ENCODE results near the gene DUSP3. TPM values are rescaled to one million over a fixed set of nuclear protein-coding genes. Genes with fewer than 3 reads are reported as not detected.
"Not testable (repeated sequence)": the region's sequence is repeated elsewhere in the genome, so short reads cannot be mapped to it uniquely, and the experiment has no call there.

Gene DUSP3
- total and polyA plus RNA-seq, 2 of the 13 experiments (the other 11 are each of a cell fraction or from before 2014, with no cell fraction given): 60.0 to 71.5 TPM

DNA sequence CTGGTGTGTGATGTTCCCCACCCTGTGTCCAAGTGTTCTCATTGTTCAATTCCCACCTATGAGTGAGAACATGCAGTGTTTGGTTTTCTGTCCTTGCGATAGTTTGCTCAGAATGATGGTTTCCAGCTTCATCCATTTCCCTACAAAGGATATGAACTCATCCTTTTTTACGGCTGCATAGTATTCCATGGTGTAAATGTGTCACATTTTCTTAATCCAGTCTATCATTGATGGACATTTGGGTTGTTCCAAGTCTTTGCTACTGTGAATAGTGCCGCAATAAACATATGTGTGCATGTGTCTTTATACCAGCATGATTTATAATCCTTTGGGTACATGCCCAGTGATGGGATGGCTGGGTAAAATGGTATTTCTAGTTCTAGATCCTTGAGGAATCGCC, 13.9 kb upstream of the DUSP3 start:
- CTCF ChIA-PET (ENCODE audit: low intra/inter-chr PET ratio, low total read pairs); H3K27me3 ChIP-seq (ENCODE audit: control insufficient read depth in 1 of 2, insufficient read depth in 2 of 2, low read length in 2 of 2); H3K4me3 ChIP-seq (replicated peaks in 1 of 3; ENCODE audit: insufficient read depth in 1 of 3, low read depth in 2 of 3, low read length in 3 of 3); H3K79me2 ChIP-seq (ENCODE audit: insufficient read depth, low read length); DNase-seq (ENCODE audit: low spot score); H3K9ac ChIP-seq (ENCODE audit: insufficient read depth, low read depth, low read length); intact Hi-C loops (cut with micrococcal nuclease; ENCODE audit: unreplicated experiment); BruUV-seq (replicated peaks); H3K27ac ChIP-seq (ENCODE audit: extremely low read length, insufficient read depth, low read length); FAIRE-seq; POLR2A ChIA-PET; H3K4me2 ChIP-seq (ENCODE audit: low read depth, low read length); H3K9me3 ChIP-seq (ENCODE audit: low read length); H4K20me1 ChIP-seq (ENCODE audit: insufficient read depth, low read length); H3K36me3 ChIP-seq (replicated peaks in 1 of 2; ENCODE audit: control insufficient read depth in 1 of 2, insufficient read depth in 2 of 2, low read length in 2 of 2); ATAC-seq; H2AFZ ChIP-seq (ENCODE audit: low read length): not testable (repeated sequence)
- H3K4me1 ChIP-seq (ENCODE audit: insufficient read depth, low read length): peaks cover 18% of the 10 kb centered on the region; the same call in 1 of the 2 replicates
- WGBS (ENCODE audit: low lambda C conversion rate): 39% methylated on average over 4 of the region's 4 CpGs
- in situ Hi-C loops (cut with HindIII; ENCODE audit: extremely low pct_ligation_motif_present, low pct_unique_long_range_greater_than_20kb): loop anchor here (5.0 kb wide), 1 partner anchor 55 kb away; the partner anchor contains the start of gene CD300LG

DNA sequence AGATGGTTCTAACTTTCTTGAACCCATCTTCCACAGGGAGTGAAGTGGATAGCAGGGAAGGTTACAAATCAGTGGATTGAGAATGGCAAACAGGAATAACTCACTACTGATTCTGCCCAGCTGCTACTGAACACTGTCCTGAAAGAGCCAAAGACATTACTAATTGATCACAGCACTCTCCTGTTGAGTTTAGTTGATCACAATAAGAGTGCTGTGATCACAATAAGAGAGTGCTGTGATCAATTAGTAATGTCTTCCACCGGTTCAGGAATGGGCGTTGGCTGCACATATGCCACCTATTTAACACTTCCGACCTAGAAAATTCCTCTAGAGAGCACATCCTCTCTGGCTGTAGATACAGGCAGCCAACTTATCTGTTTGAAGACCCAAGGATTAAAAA, 12.8 kb upstream of the DUSP3 start:
- no peak overlapping the region for H3K9ac ChIP-seq (ENCODE audit: insufficient read depth, low read depth, low read length)
- ATAC-seq (peak; percentile 65), FAIRE-seq (no peak), DNase-seq (ENCODE audit: low spot score) (peak; percentile 66)
- H3K4me2 ChIP-seq (ENCODE audit: low read depth, low read length): no peak overlapping the region
- 2% methylated on average over 3 of the region's 3 CpGs for WGBS (ENCODE audit: low lambda C conversion rate)
- H3K4me1 ChIP-seq (ENCODE audit: insufficient read depth, low read length): peaks cover 18% of the 10 kb centered on the region; the same call in 1 of the 2 replicates
- ChIA-PET POLR2A (no interaction called here), CTCF (ENCODE audit: low intra/inter-chr PET ratio, low total read pairs) (interaction anchor here (0.6 to 3.1 kb wide), 2 partner anchors 54 to 78 kb away, joined by 4 to 31 read pairs; partner anchors contain the start of gene CD300LG)
- H3K27ac ChIP-seq (ENCODE audit: extremely low read length, insufficient read depth, low read length): no peak overlapping the region
- no peaks in the 10 kb centered on the region for H3K36me3 ChIP-seq (replicated peaks in 1 of 2; ENCODE audit: control insufficient read depth in 1 of 2, insufficient read depth in 2 of 2, low read length in 2 of 2)
- BruUV-seq (replicated peaks): no TSS peak
- no peak overlapping the region for H2AFZ ChIP-seq (ENCODE audit: low read length)
- H3K79me2 ChIP-seq (ENCODE audit: insufficient read depth, low read length): no peaks in the 10 kb centered on the region
- intact Hi-C loops (cut with micrococcal nuclease; ENCODE audit: unreplicated experiment) (no loop called here), in situ Hi-C loops (cut with HindIII; ENCODE audit: extremely low pct_ligation_motif_present, low pct_unique_long_range_greater_than_20kb) (loop anchor here (5.0 kb wide), 1 partner anchor 56 kb away; the partner anchor contains the start of gene CD300LG)
- no peak overlapping the region for H3K4me3 ChIP-seq (replicated peaks in 1 of 3; ENCODE audit: insufficient read depth in 1 of 3, low read depth in 2 of 3, low read length in 3 of 3)
- H4K20me1 ChIP-seq (ENCODE audit: insufficient read depth, low read length): no peaks in the 10 kb centered on the region
- no peaks in the 10 kb centered on the region for H3K27me3 ChIP-seq (ENCODE audit: control insufficient read depth in 1 of 2, insufficient read depth in 2 of 2, low read length in 2 of 2)
- H3K9me3 ChIP-seq (ENCODE audit: low read length): no peaks in the 10 kb centered on the region
- TF ChIP-seq ZNF484 (CRISPR knock-in tag; IDR thresholded peaks at IDR 0.05; ENCODE audit: borderline replicate concordance, low read depth) (no peak), SOX5 (CRISPR knock-in tag; IDR thresholded peaks at IDR 0.05; ENCODE audit: borderline replicate concordance) (peak; percentile 24; the same call in 1 of the 2 replicates), CBX1 (IDR thresholded peaks at IDR 0.05; ENCODE audit: low read depth) (no peak), SCMH1 (CRISPR knock-in tag; IDR thresholded peaks at IDR 0.05; ENCODE audit: borderline replicate concordance) (no peak), ZNF619 (CRISPR knock-in tag; IDR thresholded peaks at IDR 0.05) (no peak), SMC3 (IDR thresholded peaks at IDR 0.05; ENCODE audit: low read length) (no peak), KAT8 (CRISPR knock-in tag; IDR thresholded peaks at IDR 0.05) (peak; percentile 56; the same call in 1 of the 2 replicates), SAP130 (CRISPR knock-in tag; IDR thresholded peaks at IDR 0.05; ENCODE audit: low read depth) (no peak)
- TF ChIP-seq, protein P1, sequence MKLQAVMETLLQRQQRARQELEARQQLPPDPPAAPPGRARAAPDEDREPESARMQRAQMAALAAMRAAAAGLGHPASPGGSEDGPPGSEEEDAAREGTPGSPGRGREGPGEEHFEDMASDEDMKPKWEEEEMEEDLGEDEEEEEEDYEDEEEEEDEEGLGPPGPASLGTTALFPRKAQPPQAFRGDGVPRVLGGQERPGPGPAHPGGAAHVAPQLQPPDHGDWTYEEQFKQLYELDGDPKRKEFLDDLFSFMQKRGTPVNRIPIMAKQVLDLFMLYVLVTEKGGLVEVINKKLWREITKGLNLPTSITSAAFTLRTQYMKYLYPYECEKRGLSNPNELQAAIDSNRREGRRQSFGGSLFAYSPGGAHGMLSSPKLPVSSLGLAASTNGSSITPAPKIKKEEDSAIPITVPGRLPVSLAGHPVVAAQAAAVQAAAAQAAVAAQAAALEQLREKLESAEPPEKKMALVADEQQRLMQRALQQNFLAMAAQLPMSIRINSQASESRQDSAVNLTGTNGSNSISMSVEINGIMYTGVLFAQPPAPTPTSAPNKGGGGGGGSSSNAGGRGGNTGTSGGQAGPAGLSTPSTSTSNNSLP (IDR thresholded peaks at IDR 0.05; ENCODE audit: low read depth, low read length): 0 out of 2 replicates have a peak, but pooled peaks have one; percentile 45
- TF ChIP-seq, protein P2, sequence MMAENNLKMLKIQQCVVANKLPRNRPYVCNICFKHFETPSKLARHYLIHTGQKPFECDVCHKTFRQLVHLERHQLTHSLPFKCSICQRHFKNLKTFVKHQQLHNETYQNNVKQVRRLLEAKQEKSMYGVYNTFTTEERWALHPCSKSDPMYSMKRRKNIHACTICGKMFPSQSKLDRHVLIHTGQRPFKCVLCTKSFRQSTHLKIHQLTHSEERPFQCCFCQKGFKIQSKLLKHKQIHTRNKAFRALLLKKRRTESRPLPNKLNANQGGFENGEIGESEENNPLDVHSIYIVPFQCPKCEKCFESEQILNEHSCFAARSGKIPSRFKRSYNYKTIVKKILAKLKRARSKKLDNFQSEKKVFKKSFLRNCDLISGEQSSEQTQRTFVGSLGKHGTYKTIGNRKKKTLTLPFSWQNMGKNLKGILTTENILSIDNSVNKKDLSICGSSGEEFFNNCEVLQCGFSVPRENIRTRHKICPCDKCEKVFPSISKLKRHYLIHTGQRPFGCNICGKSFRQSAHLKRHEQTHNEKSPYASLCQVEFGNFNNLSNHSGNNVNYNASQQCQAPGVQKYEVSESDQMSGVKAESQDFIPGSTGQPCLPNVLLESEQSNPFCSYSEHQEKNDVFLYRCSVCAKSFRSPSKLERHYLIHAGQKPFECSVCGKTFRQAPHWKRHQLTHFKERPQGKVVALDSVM (CRISPR knock-in tag; IDR thresholded peaks at IDR 0.05): no peak
- TF ChIP-seq, protein P3, sequence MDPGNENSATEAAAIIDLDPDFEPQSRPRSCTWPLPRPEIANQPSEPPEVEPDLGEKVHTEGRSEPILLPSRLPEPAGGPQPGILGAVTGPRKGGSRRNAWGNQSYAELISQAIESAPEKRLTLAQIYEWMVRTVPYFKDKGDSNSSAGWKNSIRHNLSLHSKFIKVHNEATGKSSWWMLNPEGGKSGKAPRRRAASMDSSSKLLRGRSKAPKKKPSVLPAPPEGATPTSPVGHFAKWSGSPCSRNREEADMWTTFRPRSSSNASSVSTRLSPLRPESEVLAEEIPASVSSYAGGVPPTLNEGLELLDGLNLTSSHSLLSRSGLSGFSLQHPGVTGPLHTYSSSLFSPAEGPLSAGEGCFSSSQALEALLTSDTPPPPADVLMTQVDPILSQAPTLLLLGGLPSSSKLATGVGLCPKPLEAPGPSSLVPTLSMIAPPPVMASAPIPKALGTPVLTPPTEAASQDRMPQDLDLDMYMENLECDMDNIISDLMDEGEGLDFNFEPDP (CRISPR knock-in tag; conservative IDR thresholded peaks at IDR 0.05): no peak
- TF ChIP-seq, protein P4, sequence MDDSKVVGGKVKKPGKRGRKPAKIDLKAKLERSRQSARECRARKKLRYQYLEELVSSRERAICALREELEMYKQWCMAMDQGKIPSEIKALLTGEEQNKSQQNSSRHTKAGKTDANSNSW (CRISPR knock-in tag; IDR thresholded peaks at IDR 0.05; ENCODE audit: borderline replicate concordance): no peak
